NCI-H2196 (cell line): Measurements from ENCODE around the gene CDH18.

Experiments
- DNase-seq: peaks from one replicate; lab custom pipeline; 2025; ENCODE audit not compliant: unreplicated experiment; lab: John Stamatoyannopoulos, UW

CDH18 gene

GRCh38 chr5:19987612-19988361, at the start of gene CDH18:
TSS of gene CDH18 (minus strand) at chr5:19988200. CDS start at chr5:19838986, 149,214 bp downstream.
- no peak for DNase-seq

- no peak for DNase-seq
These were observed 46.7 kb upstream of the CDH18 start for GRCh38 chr5:20034717-20035116.

DNA sequence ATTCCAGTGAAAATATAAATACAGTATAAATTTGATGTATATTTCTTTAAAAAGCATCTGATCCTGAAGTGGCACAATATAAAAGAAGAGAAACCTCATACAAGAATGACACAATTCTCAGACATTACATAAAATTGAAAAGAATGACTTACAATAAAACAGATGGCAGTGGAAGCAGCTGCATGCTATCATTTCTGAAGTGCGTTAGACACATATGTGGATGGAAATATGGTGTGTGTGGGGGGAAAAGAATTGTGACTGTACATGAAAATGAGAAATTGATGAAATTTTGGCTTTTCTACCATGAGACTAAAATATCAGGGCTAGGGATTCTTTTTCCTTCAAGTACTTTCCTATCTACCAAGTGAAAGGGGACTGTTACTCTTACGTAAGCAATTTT, 45.9 kb upstream of the CDH18 start:
- DNase-seq = no peak

DNA sequence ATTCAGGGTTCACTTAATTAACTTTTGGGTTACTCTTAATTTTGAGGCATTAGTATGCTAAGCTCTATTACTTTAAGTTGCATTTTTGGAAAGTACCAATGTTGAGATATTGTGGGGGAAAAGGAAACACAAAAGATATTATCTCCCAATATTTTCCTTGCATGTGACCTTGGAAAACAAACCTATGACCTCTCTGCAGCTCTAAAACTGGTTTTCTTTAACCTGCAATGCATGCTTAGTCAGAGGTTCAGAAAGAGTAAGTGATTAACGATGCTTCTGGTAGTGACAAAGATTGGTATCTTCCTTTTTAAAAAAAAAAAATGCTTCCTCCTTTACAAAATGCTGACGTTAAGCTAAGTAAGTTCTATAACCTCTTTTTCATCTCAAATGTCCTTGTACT, 44.9 kb upstream of the CDH18 start:
- no peak for DNase-seq

DNA sequence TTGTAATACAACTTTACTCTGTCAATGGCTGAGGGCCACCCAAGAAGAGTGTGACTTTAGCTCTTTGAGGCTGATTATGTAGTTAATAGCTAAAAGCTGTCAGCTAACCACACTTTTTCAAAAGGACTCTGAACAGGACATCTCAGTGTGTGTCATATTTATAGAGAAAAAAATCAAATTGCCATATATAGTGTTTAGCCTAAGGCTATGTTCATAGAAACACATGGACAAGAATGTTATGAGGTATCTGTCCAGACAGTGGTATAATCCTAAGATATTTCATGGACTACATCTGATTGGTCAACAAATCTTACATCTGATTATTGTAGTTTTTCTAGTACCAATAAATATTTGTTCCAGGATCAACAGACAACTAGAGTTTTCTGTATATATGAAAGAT, 42.1 kb upstream of the CDH18 start:
- no peak for DNase-seq

DNA sequence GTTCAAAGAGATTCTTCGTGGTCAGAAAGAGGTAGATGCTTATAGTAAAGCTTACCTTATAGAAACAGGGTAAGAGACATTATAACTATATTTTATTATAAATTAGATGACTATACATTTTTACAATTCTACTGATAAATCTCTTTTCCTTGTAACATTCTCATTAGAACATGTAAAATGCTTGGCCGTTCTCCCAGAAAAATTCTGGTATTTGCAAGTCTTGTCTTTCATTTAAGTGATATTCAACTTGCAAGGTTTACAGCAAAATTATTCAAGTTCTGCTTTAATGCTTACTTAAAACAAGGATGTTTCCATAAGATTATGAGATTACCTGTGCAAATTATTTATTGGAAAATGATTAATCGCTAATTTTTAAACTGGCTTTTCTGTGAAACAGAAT, 41.3 kb upstream of the CDH18 start:
- DNase-seq = no peak

- DNase-seq = no peak
These were observed 40.5 kb upstream of the CDH18 start for GRCh38 chr5:20028506-20028905.

GRCh38 chr5:20023686-20024180, 35.7 kb upstream of the CDH18 start:
- no peak for DNase-seq

DNA sequence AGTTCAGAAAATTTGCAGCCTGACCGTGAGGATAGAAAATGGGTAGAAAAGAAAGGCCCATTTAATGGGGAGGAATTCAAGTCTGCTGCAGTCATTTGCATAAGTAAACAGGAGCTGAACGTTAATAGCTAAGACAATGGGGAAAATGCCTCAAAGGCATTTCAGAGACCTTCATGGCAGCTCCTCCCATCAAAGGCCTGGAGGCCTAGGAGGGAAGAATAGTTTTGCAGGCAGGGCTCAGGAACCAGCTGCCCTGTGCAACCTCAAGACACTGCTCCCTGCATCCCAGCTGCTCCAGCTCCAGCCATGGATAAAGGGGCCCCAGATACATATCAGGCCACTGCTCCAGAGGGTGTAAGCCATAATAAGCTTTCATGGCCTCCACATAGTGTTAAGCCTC, 32.2 kb upstream of the CDH18 start:
- no peak for DNase-seq

GRCh38 chr5:20017021-20017420, 29.0 kb upstream of the CDH18 start:
- DNase-seq = no peak

GRCh38 chr5:20000416-20000815, 12.4 kb upstream of the CDH18 start:
- DNase-seq = no peak

DNA sequence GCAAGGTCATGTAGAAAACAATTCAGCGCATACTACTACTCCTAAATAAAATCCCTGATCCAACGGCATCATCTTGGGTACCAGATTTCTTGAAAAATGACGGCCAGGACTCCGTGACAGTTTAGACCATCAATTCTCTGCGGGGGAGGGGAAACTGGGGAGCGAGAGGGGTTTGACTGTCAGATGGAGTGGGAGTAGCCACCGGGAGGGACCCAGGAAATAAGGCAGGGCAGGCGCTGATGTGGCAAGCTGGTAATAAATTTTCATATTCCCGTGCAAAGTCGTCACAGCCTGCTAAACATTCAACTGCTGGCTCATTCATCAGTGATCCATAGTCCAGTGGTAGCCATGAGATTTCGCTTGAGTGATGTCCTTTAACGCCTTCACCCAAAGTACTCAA, 457 bp upstream of the CDH18 start:
- DNase-seq = no peak

DNA sequence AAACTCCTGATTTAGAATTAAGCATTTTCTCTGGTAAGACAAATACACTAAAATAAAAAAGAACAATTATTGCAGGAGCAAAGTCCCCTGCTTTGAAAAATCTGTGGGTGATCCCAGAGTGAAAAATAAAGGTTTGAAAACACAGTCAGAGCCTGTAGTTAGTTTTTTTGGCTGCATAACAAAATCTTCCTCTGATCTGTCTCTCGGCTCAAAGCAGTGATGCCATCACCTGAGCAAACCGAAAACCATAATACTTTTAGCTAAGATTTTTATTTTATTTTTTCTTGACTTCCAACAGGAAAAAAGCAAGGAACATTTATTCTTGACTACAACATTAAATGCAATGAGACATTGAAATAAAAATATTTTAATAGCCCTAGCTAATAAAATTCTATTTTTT, 1.2 kb downstream of the CDH18 start:
- no peak for DNase-seq

GRCh38 chr5:19986031-19986619, 1.9 kb downstream of the CDH18 start:
- DNase-seq = no peak

GRCh38 chr5:19978476-19978875, 9.5 kb downstream of the CDH18 start:
- DNase-seq = no peak

GRCh38 chr5:19977099-19977498, 10.9 kb downstream of the CDH18 start:
- no peak for DNase-seq

- no peak for DNase-seq
These were observed 12.2 kb downstream of the CDH18 start for GRCh38 chr5:19975795-19976194.

DNA sequence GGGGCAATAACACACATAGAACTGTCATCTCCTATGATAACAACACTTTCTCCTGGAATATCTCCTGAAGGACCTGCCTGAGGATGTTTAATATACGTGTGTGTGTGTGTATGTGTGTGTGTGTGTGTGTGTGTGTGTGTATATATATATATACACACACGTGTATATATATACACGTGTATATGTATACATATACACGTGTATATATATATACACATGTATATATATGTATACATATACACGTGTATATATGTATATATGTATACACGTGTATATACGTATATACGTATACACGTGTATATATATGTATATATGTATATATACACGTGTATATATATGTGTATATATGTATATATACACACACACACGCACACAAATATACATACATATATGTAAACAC, 27.5 kb downstream of the CDH18 start:
- DNase-seq = no peak

DNA sequence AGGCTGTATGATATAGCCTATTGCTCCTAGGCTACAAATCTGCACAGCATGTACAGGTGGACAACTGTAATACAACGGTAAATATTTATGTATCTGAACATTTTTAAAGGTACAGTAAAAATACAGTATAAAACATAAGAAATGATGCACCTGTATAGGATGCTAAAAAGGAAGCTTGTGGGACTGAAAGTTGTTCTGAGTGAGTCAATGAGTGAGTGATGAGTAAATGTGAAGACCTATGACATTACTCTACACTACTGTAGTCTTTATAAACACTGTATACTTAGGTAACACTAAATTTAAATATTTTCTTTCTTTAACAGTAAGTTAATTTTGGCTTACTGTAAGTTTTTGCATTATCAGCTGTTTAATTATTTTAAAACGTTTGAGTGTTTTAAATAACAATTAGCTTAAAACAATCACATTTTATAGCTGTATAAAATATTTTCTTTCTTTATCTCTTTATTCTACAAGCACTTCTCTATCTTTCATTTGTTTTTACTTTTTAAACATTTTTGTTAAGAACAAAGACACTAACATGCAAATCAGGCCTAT, 28.1 kb downstream of the CDH18 start:
- DNase-seq = no peak

DNA sequence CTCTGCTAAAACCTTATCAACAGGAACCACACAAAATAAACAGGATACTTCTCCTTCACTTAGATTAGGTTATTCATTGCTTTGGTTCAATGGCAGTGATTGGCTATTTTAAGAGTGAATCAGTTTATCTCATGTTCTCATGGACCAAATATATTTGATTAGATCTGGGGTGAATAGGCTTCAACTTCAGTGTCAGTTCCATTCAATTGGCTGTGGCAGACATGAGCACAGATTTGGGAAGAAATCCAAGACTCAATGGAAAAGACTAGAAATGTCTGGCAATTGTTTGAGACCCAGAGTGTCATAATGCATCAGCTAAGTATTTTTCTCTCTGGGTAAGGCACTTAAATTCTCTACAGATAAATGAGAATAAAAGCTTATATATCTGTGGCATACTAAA, 37.1 kb downstream of the CDH18 start:
- no peak for DNase-seq

- DNase-seq = no peak
These were observed 47.8 kb downstream of the CDH18 start for GRCh38 chr5:19940192-19940591.

DNA sequence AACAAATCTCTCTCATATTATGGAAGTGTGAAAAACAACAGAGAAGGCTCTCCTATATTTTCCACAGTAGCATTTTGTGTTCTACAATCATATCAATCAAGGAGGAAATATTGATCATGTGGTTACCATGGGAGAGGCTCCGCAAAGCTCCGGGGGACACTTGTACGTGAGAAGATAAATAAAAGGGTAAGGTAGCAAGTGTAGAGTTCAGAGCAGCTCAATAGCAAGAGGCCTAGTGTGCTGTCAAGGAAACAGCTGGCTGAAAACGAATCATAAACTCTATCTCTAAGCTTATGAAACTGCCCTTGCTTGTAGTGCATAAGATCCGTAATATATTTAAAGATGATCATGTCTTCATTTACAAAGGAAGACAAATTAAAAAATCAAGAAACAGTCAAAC, 57.5 kb downstream of the CDH18 start:
- DNase-seq = no peak
